T-helper 17 cell (primary cell): ENCODE results near the gene SLC12A6. TPM values are rescaled to one million over a fixed set of nuclear protein-coding genes. Genes with fewer than 3 reads are reported as not detected.

Experiments used
- ATAC-seq: fragments of 150-1000 bp; cut with Tn5 transposase; 2 replicates; pipeline ENCODE4 v1.10.0; 2021; ENCODE audit warnings: mild to moderate bottlenecking, moderate library complexity
- DNase-seq, 3 donors: peaks; one replicate each; pipeline versions ENCODE4 v3.0.0 to v3.0.0-alpha.2; 2020 to 2021
- H3K9me3 ChIP-seq: one replicate; pipeline ENCODE4 v1.7.0; 2013; ENCODE audit warnings: low read length, mild to moderate bottlenecking; ENCODE audit not compliant: control insufficient read depth, poor library complexity, severe bottlenecking
- H3K27ac Mint-ChIP-seq: one replicate; pipeline ENCODE4 v1.8.0; 2022; ENCODE audit warnings: mild to moderate bottlenecking, moderate library complexity, mixed read lengths
- H3K27me3 Mint-ChIP-seq: one replicate; pipeline ENCODE4 v1.8.0; 2022; ENCODE audit warnings: mixed read lengths
- H3K36me3 Mint-ChIP-seq: one replicate; pipeline ENCODE4 v1.8.0; 2022; ENCODE audit warnings: low read depth, mixed read lengths
- H3K4me1 Mint-ChIP-seq: one replicate; pipeline ENCODE4 v1.8.0; 2022; ENCODE audit warnings: mild to moderate bottlenecking, mixed read lengths
- H3K4me3 Mint-ChIP-seq: one replicate; pipeline ENCODE4 v1.8.0; 2022; ENCODE audit warnings: mild to moderate bottlenecking, moderate library complexity, mixed read lengths
- total RNA-seq, 4 donors: library from RNA in 2 of 4; stranded (reverse) in 2 of 4; gene quantifications; one replicate each; pipeline ENCODE4 v1.2.3 and lab custom pipeline; 2022 to 2026

Gene SLC12A6
- total RNA-seq, 2 donors from 2014 or later, result 57.9 to 69.2 TPM

DNA sequence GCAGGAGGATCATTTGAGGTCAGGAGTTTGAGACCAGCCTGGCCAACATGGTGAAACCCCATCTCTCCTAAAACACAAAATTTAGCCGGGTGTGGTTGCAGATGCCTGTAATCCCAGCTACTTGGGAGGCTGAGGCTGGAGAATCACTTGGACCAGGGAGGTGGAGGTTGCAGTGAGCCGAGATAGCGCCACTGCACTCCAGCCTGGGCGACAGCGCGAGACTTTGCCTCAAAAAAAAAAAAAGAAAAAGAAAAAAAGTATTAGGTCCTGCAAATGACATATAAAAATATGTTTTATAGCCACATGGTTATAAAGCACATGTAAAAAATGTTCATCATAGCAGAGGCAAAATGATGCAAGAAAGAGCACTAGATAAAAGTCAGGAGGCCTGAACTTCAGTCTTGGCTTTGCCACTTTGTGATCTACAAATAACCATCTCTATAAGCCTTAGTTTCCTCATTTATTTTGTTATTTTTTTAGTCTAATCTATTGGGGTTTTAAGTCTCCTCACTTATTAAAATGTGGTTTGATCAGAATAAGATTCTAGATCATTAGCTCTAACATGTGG lies 4.9 kb downstream of the SLC12A6 start:
- Mint-ChIP-seq H3K4me1 (peaks cover 56% of the 10 kb centered on the region), H3K27me3 (no peaks in the 10 kb centered on the region), H3K27ac (peak overlapping the region; percentile 97), H3K4me3 (no peak overlapping the region), H3K36me3 (peaks cover 2% of the 10 kb centered on the region)
- ATAC-seq (no peak), DNase-seq (no peak)
- no peaks in the 10 kb centered on the region for H3K9me3 ChIP-seq

DNA sequence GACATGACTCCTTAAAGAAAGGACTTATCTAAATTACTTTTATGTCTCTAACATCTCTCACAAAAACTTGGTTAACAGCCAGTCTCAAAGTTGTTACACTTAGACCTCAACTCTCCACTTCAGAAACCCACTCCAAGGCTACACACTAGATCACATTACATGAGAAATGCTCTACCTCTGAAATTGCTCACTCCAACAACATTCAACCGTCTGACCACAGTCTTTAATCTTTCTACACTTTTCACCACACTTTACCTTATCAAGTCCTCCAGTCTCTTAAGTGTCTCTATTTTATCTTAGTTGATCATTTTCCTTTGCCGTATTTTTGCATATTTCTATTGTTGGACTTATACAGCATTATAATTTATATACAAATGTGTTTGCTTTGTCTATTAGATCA lies 5.8 kb downstream of the SLC12A6 start:
- Mint-ChIP-seq H3K27me3 (no peaks in the 10 kb centered on the region), H3K4me1 (peaks cover 52% of the 10 kb centered on the region), H3K4me3 (peak overlapping the region; percentile 15), H3K36me3 (peaks cover 2% of the 10 kb centered on the region), H3K27ac (peak overlapping the region; percentile 97)
- DNase-seq (no peak), ATAC-seq (peak; percentile 43)
- no peaks in the 10 kb centered on the region for H3K9me3 ChIP-seq

DNA sequence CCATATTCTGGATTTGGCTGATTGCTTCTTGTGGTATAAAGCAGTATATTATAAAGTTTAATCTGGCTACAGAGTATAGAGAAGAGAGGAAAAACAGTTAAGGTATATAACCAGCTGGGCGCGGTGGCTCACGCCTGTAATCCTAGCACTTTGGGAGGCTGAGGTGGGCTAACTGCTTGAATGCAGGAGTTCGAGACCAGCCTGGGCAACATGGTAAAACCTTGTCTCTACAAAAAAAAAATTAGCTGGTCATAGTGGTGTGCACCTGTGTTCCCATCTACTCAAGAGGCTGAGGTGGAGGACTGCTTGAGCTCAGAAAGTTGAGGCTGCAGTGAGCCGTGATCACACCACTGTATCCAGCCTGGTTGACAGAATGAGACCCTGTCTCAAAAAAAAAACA lies 7.3 kb downstream of the SLC12A6 start:
- Mint-ChIP-seq H3K27ac (peak overlapping the region; percentile 75), H3K4me1 (peaks cover 38% of the 10 kb centered on the region), H3K36me3 (peaks cover 2% of the 10 kb centered on the region), H3K27me3 (no peaks in the 10 kb centered on the region), H3K4me3 (no peak overlapping the region)
- DNase-seq (no peak), ATAC-seq (no peak)
- no peaks in the 10 kb centered on the region for H3K9me3 ChIP-seq

DNA sequence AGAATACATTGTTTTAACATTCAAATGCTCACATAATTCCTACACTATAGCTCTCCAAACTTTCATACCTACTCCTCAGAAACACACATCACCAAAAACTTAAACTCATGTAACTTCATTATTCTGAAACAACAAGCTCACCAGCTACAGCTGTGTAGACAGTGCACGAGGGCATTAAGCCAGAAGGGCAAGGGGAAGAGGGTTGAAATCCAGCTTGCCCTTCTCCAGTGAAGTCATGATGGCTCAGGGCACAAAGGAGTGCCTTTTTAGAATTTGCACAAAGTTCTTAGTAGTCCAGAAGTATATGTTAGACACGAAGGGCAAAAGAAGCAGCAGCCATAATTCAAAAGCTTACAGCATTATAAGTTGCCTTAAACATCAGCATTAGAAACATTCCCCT lies 8.6 kb downstream of the SLC12A6 start:
- Mint-ChIP-seq H3K4me3 (peak overlapping the region; percentile 31), H3K36me3 (peaks cover 2% of the 10 kb centered on the region), H3K27ac (peak overlapping the region; percentile 51), H3K4me1 (peaks cover 33% of the 10 kb centered on the region), H3K27me3 (no peaks in the 10 kb centered on the region)
- ATAC-seq (peak; percentile 23), DNase-seq (no peak)
- H3K9me3 ChIP-seq, result no peaks in the 10 kb centered on the region

DNA sequence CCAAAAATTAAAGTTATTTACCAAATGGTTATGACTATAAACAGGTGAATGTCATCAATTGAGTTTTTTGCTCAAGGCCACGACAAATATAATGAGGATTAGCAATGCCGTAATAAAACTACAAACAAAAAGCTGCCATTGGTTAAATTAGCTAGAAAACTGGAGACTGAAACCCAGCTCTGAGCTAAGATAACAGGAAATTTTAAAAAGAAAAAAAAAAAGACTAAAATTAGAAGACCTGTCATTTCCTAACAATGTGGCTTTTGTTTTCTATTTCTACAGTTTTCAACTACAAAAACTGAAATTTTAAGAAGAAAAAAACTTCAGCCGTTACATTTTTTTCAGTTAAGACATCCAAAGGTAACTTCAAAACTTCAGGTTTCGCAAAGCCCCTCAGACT lies 9.7 kb downstream of the SLC12A6 start:
- DNase-seq (no peak), ATAC-seq (no peak)
- Mint-ChIP-seq H3K27ac (no peak overlapping the region), H3K27me3 (no peaks in the 10 kb centered on the region), H3K4me3 (peak overlapping the region; percentile 12), H3K36me3 (peaks cover 2% of the 10 kb centered on the region), H3K4me1 (peaks cover 31% of the 10 kb centered on the region)
- no peaks in the 10 kb centered on the region for H3K9me3 ChIP-seq

DNA sequence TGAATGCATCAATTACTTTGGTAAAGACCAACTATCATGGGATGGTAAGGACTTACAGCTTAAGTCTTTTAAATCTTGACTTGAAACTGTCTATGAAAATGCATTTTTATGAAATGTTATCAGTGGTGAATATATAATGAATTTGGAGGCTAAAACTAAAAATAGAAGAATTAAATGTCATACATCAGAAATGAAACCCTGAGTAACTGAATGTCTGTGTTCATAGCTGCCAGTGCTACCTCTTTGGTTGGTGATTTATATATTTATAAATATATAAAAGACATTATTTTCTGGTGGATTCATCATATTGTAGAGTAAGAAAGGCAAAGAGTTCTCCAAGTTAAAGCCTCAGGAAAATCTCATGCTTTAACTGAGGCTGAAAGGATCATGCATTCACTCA lies 12.2 kb downstream of the SLC12A6 start:
- Mint-ChIP-seq H3K4me3 (no peak overlapping the region), H3K4me1 (peaks cover 22% of the 10 kb centered on the region)
- H3K9me3 ChIP-seq, result no peaks in the 10 kb centered on the region

DNA sequence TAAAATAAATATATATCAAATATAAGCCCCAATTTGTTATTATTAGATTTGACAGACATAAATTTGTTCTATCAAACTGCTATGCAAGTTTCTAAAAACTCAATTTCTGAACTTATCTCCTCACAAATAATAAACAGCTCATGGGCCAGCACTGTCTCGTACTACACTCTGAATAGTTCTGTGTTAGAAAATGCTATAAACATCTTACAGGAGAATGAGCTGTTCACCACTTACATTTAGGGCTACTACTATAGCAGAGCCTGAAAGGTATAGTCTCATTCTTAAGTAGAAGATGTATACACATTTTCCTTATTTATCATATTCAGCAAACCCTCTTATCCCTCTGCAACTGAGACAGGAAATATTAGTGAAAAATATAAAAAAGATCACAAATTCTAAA lies 12.6 kb downstream of the SLC12A6 start:
- no peaks in the 10 kb centered on the region for H3K27me3 Mint-ChIP-seq
- DNase-seq, result no peak
- no peak overlapping the region for H3K4me3 Mint-ChIP-seq
- peaks cover 2% of the 10 kb centered on the region for H3K36me3 Mint-ChIP-seq
- H3K4me1 Mint-ChIP-seq, result peaks cover 21% of the 10 kb centered on the region
- no peak overlapping the region for H3K27ac Mint-ChIP-seq
- H3K9me3 ChIP-seq, result no peaks in the 10 kb centered on the region
- ATAC-seq, result no peak

More for the DNA sequence above, 12.2 kb downstream of the SLC12A6 start:
- Mint-ChIP-seq H3K27me3 (no peaks in the 10 kb centered on the region), H3K36me3 (no peaks in the 10 kb centered on the region), H3K27ac (no peak overlapping the region)
- ATAC-seq (no peak), DNase-seq (no peak)

DNA sequence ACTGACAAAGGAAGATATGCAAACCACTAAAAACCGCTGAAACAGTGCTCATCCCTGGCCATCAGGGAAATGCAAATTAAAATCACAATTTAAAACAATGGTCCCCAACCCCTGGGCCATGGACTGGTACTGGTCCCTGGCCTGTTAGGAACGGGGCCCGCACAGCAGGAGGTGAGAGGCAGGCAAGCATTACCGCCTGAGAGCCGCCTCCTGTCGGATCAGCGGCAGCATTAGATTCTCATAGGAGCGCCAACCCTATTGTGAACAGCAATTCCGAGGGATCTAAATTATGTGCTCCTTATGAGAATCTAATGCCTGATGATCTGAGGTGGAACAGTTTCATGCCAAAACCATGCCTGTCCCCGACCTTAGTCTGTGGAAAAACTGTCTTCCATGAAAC lies 14.4 kb downstream of the SLC12A6 start:
- Mint-ChIP-seq H3K27ac (no peak overlapping the region), H3K27me3 (no peaks in the 10 kb centered on the region), H3K36me3 (peaks cover 2% of the 10 kb centered on the region), H3K4me3 (no peak overlapping the region), H3K4me1 (peaks cover 18% of the 10 kb centered on the region)
- ATAC-seq, result no peak
- no peaks in the 10 kb centered on the region for H3K9me3 ChIP-seq
- no peak for DNase-seq

DNA sequence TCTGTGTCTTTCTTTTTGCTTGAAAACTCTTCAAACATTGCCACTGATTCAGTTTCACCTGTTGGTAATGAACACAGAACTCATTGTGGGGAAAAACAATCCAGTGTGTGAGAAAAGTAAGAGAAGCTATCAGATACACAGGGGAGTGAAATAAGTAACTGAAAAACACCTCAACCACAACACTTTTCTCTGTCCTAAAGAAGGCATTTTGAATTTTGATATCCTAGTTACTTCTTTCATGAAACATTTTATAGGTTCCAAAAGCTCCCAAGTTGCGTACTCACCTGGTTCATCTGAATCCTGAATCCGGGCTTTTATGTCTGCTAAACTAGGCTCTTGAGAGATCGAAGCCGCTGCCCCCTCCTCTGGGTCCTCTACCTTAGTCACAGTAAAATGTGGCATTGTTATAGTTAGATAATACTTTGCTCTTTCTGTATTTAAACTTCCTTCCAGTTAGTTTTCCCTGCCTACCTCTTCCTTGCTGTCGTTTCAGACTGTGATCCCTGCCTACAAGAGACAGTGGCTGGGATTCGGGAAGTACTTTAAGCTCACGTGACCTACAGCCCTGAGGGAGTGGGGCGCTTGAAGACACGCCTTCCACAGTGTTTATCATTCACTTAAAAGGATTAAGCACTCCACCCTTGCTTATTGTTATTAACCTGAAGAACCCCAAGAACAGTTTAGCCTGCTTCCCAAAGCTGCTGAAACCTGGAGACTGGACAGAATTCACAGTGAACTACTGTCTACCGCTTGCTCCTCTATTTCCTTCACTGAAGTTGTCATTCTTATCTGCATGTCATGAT lies 19.1 kb downstream of the SLC12A6 start:
- peaks cover 6% of the 10 kb centered on the region for H3K36me3 Mint-ChIP-seq
- H3K27ac Mint-ChIP-seq, result peak overlapping the region; percentile 95
- peak; percentile 83 for ATAC-seq
- H3K9me3 ChIP-seq, result no peaks in the 10 kb centered on the region
- H3K27me3 Mint-ChIP-seq, result no peaks in the 10 kb centered on the region
- H3K4me3 Mint-ChIP-seq, result peak overlapping the region; percentile 93
- peaks cover 24% of the 10 kb centered on the region for H3K4me1 Mint-ChIP-seq
- peak in 1 of 3 donors; percentile 26 for DNase-seq

DNA sequence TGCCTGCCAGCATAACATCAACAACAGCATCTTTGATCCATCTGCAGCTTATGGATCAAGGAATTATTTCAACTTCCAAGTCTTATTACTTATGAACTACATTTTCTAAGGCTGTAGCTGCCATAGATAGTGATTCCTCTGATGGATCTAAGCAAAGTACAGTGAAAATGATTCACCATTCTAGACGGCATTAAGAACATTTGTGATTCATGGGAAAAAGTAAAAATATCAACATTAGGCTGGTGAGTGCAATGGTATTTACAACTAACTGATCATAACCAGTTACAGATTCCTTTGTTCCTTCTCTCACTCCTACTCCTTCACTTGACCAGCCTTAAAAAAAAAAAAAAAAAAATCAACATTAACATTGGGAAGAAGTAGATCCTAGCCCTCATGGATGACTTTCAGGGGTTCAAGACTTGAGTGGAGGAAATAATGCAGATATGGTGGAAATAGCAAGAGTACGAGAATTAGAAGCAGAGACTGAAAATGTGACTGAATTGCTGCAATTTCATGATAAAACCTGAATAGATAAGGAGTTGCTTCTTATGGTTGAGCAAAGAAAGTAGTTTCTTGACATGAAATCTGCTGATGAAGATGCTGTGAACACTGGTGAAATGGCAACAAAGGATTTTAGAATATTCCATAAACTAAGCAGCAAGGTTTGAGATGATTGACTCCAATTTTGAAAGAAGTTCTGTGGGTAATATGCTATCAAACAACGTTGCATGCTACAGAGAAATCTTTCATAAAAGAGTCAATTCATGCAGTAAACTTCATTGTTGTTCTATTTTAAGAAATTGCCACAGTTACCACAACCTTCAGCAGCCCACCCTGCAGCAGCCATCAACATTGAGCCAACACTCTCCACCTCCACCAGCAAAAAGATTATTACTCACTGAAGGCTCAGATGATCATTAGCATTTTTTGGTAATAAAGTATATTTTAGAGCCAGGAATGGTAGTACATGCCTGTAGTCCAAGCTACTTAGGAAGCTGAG lies 22.8 kb downstream of the SLC12A6 start:
- peaks cover 18% of the 10 kb centered on the region for H3K4me1 Mint-ChIP-seq
- DNase-seq, result no peak
- H3K36me3 Mint-ChIP-seq, result peaks cover 10% of the 10 kb centered on the region
- H3K27ac Mint-ChIP-seq, result peak overlapping the region; percentile 8
- H3K9me3 ChIP-seq, result no peaks in the 10 kb centered on the region
- H3K4me3 Mint-ChIP-seq, result no peak overlapping the region
- no peaks in the 10 kb centered on the region for H3K27me3 Mint-ChIP-seq
- ATAC-seq, result no peak

DNA sequence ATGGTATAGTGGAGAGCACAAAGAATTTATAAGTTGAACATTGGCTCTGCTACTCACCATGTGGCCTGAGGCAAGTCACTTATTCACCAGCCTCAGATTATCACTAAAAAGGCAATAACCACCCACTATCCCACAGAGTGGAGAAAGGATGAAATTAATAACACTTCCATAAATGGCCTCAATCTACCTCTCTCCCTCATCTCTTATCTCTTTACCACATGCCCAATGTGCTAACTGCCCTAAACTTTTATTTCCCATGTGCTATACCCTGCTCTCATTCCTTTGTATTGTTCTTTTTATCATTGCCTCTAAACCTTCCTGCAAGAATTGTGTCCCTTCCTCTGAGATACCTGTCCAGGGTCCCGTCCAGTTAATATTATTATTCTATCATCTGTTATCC lies 26.0 kb downstream of the SLC12A6 start:
- Mint-ChIP-seq H3K36me3 (peaks cover 12% of the 10 kb centered on the region), H3K4me3 (no peak overlapping the region), H3K4me1 (peaks cover 9% of the 10 kb centered on the region), H3K27me3 (no peaks in the 10 kb centered on the region), H3K27ac (no peak overlapping the region)
- ATAC-seq, result no peak
- H3K9me3 ChIP-seq, result no peaks in the 10 kb centered on the region
- DNase-seq, result no peak

DNA sequence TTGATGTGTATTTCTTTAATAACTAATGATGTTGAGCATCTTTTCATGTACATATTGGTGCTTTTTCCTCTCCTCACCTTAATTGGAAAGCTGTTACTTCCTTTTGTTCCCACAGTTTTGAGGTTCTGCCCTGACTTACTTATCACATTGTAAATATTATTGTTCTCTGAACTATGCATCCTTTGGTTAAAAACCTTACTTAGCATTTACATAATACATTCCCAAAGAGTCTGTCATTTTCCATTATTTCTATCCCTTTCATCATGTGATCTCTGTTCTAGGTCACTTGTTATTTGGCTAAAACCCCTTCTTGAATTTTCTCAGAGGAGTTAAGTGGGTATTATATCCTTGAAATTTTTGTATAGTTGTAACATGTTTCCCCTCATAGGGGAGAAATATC lies 33.0 kb downstream of the SLC12A6 start:
- H3K27ac Mint-ChIP-seq, result no peak overlapping the region
- H3K4me1 Mint-ChIP-seq, result peaks cover 19% of the 10 kb centered on the region
- DNase-seq, result no peak
- H3K36me3 Mint-ChIP-seq, result peaks cover 8% of the 10 kb centered on the region
- H3K27me3 Mint-ChIP-seq, result no peaks in the 10 kb centered on the region
- H3K4me3 Mint-ChIP-seq, result no peak overlapping the region
- no peak for ATAC-seq
- no peaks in the 10 kb centered on the region for H3K9me3 ChIP-seq

DNA sequence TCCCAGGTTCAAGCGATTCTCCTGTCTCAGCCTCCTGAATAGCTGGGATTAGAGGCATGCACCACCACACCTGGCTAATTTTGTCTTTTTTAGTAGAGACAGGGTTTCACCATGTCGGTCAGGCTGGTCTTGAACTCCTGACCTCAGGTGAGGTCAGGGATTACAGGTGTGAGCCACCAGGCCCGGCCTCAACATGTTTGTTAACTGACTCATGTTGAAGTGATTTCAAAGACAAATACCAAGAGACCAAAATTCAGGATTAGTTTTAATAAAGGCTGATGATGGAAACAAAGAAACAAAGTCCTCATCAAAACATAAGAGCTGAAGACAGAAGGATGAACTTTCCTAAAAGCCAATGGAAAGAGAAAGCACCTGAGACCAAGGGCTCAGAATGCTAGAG lies 36.5 kb downstream of the SLC12A6 start:
- H3K27me3 Mint-ChIP-seq, result no peaks in the 10 kb centered on the region
- DNase-seq, result no peak
- peaks cover 7% of the 10 kb centered on the region for H3K36me3 Mint-ChIP-seq
- no peak overlapping the region for H3K27ac Mint-ChIP-seq
- peaks cover 29% of the 10 kb centered on the region for H3K4me1 Mint-ChIP-seq
- no peak for ATAC-seq
- no peak overlapping the region for H3K4me3 Mint-ChIP-seq
- no peaks in the 10 kb centered on the region for H3K9me3 ChIP-seq
